ENCODE measurements around the gene EYA4.

DNA sequence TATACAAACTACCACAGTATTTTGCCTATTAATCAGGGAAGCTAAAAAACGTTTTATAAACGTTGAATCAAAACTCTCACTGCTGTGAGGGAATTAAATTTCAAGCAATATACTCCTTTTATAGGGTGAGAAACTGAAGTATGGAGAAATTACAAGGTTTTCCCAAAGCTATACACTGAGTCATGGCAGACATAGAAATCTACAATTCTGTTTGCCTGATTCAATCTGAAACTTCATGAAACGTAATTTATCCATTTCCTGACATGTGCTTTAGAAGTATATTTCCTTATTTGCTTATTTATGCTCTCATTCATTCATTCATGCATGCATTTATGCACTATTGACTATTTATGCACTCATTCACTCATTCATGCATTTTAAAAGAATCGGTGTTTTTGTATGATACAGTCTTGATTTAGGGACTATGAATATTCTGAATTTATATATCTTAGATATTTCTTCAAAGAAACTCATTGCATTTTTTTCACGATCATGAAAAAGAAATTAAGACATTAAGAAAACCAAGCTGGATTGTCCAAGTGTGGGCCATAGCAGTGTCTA, 16.5 kb downstream of the EYA4 start:
- TF ChIP-seq POLR2AphosphoS5 (IDR thresholded peaks at IDR 0.05; ENCODE audit: borderline replicate concordance, low read depth, low read length) (no peak), EZH2 (IDR thresholded peaks at IDR 0.05) (no peak), FOXP2 (optimal IDR thresholded peaks at IDR 0.05; ENCODE audit: control extremely low read depth, extremely low read length, insufficient read depth) (no peak)

All from SK-N-MC (cell line).